WTC11 (cell line): Measurements from ENCODE around the gene SLC20A1.

Experiments used
- ATF1 ChIP-seq: sonication (generic); formaldehyde crosslinking; IDR thresholded peaks from 2 replicates; pipeline ENCODE4 v1.8.1; 2023; ENCODE audit warnings: mild to moderate bottlenecking, moderate library complexity, missing genetic modification reagents
- FOXP1 ChIP-seq: sonication (generic); formaldehyde crosslinking; IDR thresholded peaks from 2 replicates; pipeline ENCODE4 v1.8.0; 2022; ENCODE audit warnings: missing genetic modification reagents, mild to moderate bottlenecking, moderate library complexity, borderline replicate concordance
- IRF2 ChIP-seq: sonication (generic); formaldehyde crosslinking; IDR thresholded peaks from 2 replicates; pipeline ENCODE4 v1.8.0; 2022; ENCODE audit warnings: low read depth, missing genetic modification reagents, borderline replicate concordance
- NFE2L1 ChIP-seq: sonication (generic); formaldehyde crosslinking; IDR thresholded peaks from 2 replicates; pipeline ENCODE4 v1.8.1; 2023; ENCODE audit warnings: missing genetic modification reagents
- NR2C2 ChIP-seq: sonication (generic); formaldehyde crosslinking; IDR thresholded peaks from 2 replicates; pipeline ENCODE4 v1.8.0; 2022; ENCODE audit warnings: mild to moderate bottlenecking, missing genetic modification reagents
- OVOL2 ChIP-seq: fragments of 250-450 bp; sonication (Bioruptor Pico); IDR thresholded peaks from 2 replicates; pipeline ENCODE4 v1.9.0; 2021; ENCODE audit warnings: mild to moderate bottlenecking, borderline replicate concordance
- ZNF232 ChIP-seq: sonication (generic); formaldehyde crosslinking; IDR thresholded peaks from 2 replicates; pipeline ENCODE4 v1.8.0; 2022; ENCODE audit warnings: mild to moderate bottlenecking, missing genetic modification reagents
- TF ChIP-seq, protein P1 (sequence below): fragments of 200-600 bp; IDR thresholded peaks from 2 replicates; pipeline ENCODE4 v1.8.0; 2022; ENCODE audit warnings: antibody characterized with exemption
- TF ChIP-seq, protein P2 (sequence below): sonication (generic); formaldehyde crosslinking; IDR thresholded peaks from 2 replicates; pipeline ENCODE4 v1.8.1; 2023; ENCODE audit warnings: mild to moderate bottlenecking, missing genetic modification reagents, moderate library complexity
- TF ChIP-seq, protein P3 (sequence below): sonication (generic); formaldehyde crosslinking; IDR thresholded peaks from 2 replicates; pipeline ENCODE4 v1.8.1; 2023; ENCODE audit warnings: mild to moderate bottlenecking, moderate library complexity, missing genetic modification reagents
- TF ChIP-seq, protein P4 (sequence below): sonication (generic); formaldehyde crosslinking; IDR thresholded peaks from 2 replicates; pipeline ENCODE4 v1.8.1; 2023; ENCODE audit warnings: mild to moderate bottlenecking, missing genetic modification reagents, borderline replicate concordance
- TF ChIP-seq, protein P5 (sequence below): sonication (generic); formaldehyde crosslinking; IDR thresholded peaks from 2 replicates; pipeline ENCODE4 v1.8.0; 2022; ENCODE audit warnings: mild to moderate bottlenecking, missing genetic modification reagents
- TF ChIP-seq, protein P6 (sequence below): sonication (generic); formaldehyde crosslinking; IDR thresholded peaks from 2 replicates; pipeline ENCODE4 v1.8.0; 2022; ENCODE audit warnings: mild to moderate bottlenecking, missing genetic modification reagents

DNA sequence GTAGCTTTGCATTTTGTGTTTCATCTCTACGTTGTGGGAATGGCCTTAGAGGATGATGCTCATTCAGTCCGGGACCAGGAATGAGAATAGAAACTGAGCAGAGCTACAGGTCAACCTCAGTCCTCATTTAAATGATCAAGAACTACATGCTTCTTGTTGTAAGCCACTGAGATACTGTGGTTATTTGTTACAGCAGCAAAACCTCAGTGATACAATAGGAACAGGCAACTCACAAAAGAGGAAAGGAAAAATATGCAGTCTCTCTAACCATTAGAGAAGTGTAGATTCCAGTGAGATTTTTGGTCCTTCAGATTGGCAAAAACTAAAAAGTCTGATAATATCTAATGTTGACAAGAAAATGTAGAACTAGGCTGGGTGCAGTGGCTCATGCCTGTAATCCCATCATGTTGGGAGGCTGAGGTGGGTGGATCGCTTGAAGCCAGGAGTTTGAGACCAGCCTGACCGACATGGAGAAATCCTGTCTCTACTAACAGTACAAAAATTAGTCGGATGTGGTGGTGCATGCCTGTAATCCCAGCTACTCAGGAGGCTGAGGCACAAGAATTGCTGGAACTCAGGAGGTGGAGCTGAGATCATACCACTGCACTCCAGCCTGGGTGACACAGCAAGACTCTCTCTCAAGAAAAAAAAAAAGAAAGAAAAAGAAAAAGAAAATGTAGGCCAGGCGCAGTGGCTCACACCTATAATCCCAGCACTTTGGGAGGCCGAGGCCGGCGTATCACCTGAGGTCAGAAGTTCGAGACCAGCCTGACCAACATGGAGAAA, 48.0 kb upstream of the SLC20A1 start:
- TF ChIP-seq, protein P1, sequence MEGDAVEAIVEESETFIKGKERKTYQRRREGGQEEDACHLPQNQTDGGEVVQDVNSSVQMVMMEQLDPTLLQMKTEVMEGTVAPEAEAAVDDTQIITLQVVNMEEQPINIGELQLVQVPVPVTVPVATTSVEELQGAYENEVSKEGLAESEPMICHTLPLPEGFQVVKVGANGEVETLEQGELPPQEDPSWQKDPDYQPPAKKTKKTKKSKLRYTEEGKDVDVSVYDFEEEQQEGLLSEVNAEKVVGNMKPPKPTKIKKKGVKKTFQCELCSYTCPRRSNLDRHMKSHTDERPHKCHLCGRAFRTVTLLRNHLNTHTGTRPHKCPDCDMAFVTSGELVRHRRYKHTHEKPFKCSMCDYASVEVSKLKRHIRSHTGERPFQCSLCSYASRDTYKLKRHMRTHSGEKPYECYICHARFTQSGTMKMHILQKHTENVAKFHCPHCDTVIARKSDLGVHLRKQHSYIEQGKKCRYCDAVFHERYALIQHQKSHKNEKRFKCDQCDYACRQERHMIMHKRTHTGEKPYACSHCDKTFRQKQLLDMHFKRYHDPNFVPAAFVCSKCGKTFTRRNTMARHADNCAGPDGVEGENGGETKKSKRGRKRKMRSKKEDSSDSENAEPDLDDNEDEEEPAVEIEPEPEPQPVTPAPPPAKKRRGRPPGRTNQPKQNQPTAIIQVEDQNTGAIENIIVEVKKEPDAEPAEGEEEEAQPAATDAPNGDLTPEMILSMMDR = no peak
- TF ChIP-seq FOXP1 (CRISPR knock-in tag) (no peak), IRF2 (CRISPR knock-in tag) (no peak), NR2C2 (CRISPR knock-in tag) (no peak), ATF1 (CRISPR knock-in tag) (no peak), ZNF232 (CRISPR knock-in tag) (no peak), OVOL2 (CRISPR knock-in tag) (no peak), NFE2L1 (CRISPR knock-in tag) (no peak)
- TF ChIP-seq, protein P2, sequence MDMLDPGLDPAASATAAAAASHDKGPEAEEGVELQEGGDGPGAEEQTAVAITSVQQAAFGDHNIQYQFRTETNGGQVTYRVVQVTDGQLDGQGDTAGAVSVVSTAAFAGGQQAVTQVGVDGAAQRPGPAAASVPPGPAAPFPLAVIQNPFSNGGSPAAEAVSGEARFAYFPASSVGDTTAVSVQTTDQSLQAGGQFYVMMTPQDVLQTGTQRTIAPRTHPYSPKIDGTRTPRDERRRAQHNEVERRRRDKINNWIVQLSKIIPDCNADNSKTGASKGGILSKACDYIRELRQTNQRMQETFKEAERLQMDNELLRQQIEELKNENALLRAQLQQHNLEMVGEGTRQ (CRISPR knock-in tag) = no peak
- TF ChIP-seq, protein P3, sequence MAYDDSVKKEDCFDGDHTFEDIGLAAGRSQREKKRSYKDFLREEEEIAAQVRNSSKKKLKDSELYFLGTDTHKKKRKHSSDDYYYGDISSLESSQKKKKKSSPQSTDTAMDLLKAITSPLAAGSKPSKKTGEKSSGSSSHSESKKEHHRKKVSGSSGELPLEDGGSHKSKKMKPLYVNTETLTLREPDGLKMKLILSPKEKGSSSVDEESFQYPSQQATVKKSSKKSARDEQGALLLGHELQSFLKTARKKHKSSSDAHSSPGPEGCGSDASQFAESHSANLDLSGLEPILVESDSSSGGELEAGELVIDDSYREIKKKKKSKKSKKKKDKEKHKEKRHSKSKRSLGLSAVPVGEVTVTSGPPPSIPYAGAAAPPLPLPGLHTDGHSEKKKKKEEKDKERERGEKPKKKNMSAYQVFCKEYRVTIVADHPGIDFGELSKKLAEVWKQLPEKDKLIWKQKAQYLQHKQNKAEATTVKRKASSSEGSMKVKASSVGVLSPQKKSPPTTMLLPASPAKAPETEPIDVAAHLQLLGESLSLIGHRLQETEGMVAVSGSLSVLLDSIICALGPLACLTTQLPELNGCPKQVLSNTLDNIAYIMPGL (CRISPR knock-in tag) = no peak
- TF ChIP-seq, protein P4, sequence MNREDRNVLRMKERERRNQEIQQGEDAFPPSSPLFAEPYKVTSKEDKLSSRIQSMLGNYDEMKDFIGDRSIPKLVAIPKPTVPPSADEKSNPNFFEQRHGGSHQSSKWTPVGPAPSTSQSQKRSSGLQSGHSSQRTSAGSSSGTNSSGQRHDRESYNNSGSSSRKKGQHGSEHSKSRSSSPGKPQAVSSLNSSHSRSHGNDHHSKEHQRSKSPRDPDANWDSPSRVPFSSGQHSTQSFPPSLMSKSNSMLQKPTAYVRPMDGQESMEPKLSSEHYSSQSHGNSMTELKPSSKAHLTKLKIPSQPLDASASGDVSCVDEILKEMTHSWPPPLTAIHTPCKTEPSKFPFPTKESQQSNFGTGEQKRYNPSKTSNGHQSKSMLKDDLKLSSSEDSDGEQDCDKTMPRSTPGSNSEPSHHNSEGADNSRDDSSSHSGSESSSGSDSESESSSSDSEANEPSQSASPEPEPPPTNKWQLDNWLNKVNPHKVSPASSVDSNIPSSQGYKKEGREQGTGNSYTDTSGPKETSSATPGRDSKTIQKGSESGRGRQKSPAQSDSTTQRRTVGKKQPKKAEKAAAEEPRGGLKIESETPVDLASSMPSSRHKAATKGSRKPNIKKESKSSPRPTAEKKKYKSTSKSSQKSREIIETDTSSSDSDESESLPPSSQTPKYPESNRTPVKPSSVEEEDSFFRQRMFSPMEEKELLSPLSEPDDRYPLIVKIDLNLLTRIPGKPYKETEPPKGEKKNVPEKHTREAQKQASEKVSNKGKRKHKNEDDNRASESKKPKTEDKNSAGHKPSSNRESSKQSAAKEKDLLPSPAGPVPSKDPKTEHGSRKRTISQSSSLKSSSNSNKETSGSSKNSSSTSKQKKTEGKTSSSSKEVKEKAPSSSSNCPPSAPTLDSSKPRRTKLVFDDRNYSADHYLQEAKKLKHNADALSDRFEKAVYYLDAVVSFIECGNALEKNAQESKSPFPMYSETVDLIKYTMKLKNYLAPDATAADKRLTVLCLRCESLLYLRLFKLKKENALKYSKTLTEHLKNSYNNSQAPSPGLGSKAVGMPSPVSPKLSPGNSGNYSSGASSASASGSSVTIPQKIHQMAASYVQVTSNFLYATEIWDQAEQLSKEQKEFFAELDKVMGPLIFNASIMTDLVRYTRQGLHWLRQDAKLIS (CRISPR knock-in tag) = no peak
- TF ChIP-seq, protein P5, sequence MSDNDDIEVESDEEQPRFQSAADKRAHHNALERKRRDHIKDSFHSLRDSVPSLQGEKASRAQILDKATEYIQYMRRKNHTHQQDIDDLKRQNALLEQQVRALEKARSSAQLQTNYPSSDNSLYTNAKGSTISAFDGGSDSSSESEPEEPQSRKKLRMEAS = no peak
- TF ChIP-seq, protein P6, sequence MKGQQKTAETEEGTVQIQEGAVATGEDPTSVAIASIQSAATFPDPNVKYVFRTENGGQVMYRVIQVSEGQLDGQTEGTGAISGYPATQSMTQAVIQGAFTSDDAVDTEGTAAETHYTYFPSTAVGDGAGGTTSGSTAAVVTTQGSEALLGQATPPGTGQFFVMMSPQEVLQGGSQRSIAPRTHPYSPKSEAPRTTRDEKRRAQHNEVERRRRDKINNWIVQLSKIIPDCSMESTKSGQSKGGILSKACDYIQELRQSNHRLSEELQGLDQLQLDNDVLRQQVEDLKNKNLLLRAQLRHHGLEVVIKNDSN = no peak
